Activated effector memory CD4-positive, alpha-beta T cell treated with anti-CD3 and anti-CD28 coated beads, Interleukin-2, amount 50 U/mL, for 16 hours (primary cell): ENCODE results near the gene MYO18B.

ENCODE experiments used
- DNase-seq: peaks from one replicate; pipeline ENCODE4 v3.0.0-alpha.2; 2020

Gene MYO18B

DNA sequence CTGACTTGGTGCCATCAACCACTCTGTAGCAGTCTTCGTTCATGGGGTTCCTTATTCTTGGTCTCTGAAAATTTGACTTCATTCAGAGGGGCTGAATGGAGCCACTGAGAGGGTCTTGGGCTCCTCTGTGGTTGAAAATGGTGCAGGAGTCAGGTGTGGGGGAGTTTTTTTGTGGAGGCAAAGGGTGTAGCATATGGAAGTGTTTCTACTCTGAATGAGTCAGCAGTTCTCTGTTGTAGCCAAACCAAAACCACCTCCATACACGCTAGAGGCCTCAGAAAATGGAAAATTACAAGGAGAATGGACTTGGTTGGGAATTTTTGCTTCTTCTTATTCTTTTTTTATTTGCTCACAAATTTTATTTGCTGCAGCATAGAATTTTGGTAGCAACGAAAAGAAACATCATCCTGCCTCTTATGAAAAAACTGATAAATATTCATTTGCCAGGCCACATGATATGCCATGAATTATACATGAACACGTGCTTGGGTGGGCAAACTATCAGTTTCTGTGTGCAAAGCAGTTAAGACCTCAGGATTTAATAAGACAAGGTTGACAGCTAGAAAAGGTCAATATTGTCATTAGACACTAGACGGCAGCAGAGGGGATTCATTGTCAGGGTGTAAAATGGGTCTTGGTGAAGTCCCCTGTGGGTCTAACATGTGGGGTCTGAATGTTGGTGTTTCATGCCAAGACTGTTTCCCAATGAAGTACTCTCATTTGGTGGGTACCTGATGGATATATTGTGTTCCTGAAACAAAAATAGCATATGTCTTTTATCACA lies 111.7 kb downstream of the MYO18B start:
- DNase-seq, result no peak

DNA sequence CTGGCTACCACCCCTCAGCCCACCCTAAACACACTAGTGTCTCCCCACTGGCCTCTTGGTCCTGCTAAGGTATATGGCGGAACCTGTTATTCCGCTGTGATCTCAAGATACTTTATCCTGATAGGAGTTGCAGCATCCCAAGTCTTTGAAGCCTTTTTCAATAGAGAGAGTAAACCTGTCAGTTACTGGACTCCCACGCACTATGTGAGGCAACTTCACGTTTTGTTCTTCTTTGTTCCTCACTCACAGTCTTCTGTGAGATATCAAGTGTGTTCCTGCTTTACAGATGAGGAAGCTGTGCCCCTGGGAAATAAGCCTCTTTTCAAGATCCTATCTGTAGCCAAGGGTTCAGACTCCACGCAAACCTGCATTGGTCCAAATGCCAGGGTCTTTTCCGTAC lies 127.8 kb downstream of the MYO18B start:
- no peak for DNase-seq

DNA sequence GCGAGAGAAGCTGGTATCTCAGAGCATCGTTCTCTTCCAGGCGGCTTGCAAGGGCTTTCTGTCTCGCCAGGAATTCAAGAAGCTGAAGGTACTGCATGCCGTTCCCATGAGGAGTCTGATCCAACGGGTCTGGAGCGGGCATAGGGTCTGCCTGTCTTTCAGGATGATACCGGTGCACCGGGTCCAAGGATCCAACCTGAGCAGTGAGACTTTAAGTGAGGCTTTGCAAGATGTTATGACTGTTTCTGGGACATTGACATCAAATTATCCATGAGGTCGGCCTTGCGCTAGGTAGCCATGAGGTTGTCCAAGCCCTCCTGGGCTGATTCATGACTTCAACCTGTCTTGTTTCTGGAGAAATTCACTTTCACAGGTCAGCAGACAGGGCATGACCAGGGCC lies 132.3 kb downstream of the MYO18B start:
- DNase-seq, result no peak

DNA sequence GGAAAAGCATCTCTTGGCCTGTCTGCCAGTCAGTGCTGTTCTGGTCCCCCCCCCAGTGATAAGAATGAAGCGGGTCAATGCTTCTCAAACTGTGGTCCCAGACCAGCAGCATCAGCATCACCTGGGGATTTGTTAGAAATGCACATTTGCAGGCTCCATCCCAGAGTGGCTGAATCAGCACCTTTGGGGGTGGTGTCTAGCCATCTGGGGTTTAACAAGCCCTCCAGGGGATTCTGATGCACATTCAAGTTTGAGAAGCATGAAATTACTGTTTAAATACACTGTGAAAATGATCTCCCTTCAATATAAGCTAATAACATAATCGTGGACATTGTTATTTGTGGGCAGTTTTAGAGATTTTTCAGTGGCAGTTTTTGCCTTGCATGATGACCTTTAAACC lies 133.5 kb downstream of the MYO18B start:
- no peak for DNase-seq

DNA sequence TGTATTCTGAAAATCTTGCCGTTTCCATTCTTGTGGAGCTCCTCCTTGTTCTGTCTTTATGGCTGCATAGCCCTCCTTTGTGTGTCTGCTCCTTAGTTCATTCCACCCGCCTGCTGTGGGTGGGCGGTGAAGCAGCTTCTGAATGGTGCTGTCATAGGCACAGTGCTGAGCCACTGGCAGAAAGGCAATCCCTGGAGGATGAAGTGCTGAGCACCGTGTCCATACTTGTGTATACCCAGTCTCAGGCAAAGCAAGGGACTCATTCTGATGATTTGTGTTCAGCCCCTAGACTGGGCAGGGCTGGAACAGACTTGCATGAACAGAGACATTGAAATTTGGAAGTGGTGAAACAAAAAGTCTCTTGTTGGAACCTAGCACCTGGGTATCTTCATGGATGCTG lies 134.9 kb downstream of the MYO18B start:
- DNase-seq, result no peak

DNA sequence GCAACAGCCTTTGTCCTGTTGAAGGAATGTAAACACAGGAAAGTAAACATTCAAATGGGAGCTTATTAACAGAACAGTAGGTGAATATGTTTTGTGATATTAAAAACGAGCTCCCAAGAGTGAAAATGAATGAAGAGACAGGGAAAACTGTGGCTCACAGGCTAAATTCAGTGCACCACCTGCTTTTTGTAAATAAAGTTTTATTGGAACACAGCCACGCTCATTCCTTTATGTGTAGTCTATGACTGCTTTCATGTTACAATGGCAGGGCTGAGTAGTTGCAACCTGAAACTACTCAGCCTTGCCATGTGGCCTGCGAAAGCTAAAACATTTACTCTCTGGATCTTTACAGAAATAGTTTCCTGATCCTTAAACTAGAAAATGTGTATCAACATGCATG lies 136.9 kb downstream of the MYO18B start:
- DNase-seq, result no peak

DNA sequence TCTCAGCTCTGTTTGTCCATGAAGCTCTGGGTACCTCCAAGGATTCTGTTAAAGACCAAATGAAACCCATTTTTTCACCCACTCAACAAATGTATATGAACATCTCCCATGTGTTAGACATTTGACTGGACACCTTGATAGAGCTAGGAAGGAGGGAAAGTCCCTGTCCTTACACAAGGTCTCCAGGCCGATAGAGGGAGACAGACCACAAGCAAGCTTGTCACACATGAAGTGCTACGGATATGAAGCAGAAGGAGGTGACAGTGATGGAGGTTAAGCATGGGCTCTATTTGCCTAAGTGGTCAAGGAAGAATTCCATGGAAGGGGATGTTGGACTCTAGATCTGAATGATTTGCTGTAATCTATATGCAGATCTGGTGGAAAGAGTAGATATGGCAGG lies 138.5 kb downstream of the MYO18B start:
- DNase-seq, result no peak

DNA sequence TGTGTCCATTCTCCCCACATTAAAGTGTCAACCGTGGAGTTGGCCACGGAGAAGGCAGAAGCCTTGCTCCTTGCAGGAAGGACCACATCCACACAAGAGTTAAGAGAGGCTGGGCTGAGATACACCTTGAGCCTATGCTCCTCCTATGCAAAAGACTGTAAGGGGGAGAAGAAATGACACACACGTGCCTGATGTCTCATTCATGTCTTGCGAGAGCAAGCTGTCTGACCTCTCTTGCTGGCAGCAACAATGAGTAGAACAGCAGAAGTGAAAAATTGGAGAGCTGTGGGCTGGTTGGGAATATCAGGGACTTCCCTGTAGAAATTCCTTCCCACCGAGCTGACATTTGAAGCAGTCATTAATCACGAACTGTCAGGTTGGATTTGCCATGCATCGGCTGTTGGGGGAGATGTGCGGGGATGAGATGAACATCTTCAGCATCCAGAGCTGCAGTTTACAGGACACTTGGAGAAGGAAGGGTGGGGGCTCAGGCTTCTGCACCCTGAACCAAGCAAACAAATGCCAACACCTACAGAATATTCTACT lies 139.3 kb downstream of the MYO18B start:
- DNase-seq, result no peak

DNA sequence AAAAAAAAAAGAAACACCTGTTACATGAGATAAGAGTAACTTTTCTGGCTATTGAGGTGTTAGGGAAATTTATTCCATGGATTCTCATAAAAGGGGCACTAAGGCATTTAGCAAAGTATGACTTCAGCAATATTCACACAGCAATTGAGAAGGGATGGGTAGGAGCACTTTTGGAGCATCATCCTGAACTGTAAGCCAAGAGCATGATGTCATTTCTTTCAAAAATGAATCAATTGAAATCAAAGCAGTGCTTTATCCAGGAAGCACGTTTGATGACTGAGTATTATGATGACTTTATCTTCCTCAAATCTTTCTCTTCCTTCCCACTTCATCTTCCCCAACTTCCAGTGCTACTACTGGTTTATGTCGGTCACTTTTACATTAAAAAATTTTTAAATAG lies 140.4 kb downstream of the MYO18B start:
- no peak for DNase-seq

DNA sequence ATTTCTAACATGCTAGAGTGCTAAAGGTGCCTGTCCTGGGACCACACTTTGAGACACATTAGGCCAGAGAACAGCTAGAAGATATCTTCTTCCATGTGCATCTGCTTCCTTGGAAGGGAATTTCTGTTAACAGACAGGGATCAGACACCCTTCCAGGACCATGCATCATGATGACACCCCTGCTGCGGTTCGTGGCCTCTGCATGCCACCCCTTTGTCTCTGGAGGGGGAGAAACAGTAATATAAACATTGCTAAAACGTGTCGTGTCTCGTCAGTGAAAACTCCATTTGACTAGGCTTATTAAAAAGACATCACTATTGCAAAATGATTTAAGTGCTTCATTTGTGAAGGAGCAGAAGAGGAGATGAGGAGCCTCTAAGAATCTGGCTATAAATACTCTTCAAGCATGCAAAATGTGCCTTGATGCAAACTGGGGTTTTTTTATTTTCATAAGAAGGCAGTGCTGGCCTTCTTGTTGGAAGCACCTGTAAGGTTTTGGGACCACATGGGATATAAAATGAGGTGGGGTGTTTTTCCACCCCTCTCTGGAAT lies 141.6 kb downstream of the MYO18B start:
- no peak for DNase-seq

DNA sequence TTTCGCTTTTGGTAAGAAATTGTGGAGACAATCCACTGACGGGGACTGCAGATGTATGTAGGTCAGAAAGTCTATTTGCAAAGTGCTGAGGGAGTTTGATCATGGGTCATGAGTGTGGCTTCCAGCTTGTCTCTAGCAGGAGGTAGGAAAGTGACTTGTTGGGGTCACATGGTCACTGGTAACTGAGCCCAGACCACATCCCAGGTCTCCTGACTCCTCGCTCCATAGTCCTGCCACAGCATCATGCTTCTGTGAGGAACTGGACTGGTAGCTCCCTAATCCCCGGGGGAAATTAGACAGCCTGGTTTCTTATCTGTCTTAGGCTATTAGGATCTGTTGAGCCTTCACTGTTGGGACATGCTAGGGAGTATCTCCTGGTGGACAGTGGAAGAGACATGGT lies 142.1 kb downstream of the MYO18B start:
- no peak for DNase-seq

DNA sequence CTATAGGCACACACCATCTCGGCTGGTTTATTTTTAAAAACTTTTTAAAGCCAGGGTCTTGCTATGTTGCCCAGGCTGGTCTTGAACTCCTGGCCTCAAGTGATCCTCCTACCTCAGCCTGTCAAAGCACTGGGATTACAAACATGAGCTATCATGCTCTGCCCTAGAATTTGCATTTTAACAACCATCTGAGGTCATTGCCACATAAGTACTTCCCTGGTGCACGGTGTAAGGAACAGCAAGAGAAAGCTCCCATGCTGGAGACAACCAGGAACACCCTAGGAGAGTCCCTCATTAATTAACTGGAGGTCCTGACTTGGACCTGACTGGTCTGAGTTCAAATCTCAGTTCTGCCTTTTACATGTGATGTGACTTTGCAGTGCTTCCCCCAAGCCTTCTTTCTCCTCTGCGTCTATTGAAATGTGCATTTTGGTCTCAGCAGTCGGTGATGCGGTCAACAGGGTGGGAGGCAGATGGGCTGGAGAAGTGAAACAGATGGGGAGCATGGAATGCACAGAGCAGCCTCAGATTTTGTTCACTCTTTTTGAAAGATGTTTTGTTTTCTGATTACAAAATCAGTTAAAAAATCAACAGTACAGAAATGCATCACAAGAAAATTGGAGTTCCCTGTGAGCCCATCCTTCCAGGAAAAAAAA lies 146.5 kb downstream of the MYO18B start:
- no peak for DNase-seq

DNA sequence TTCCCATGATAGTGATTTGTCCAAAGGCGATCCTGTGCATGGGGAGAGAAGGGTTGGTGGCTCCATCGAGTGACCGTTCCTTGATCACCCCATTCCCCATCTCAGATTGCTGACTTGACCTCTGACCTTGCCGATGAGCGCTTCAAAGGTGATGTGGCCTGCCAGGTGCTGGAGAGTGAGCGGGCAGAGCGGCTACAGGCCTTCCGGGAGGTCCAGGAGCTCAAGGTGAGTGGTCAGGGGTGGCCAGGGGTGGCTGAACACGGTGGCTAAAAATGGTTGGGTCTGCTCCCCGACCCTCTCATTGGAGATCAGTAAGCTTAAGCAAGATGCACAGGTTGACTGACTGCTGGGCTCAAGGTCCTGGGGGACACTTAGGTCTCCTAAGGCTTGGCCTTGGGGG lies 148.7 kb downstream of the MYO18B start:
- DNase-seq, result no peak

DNA sequence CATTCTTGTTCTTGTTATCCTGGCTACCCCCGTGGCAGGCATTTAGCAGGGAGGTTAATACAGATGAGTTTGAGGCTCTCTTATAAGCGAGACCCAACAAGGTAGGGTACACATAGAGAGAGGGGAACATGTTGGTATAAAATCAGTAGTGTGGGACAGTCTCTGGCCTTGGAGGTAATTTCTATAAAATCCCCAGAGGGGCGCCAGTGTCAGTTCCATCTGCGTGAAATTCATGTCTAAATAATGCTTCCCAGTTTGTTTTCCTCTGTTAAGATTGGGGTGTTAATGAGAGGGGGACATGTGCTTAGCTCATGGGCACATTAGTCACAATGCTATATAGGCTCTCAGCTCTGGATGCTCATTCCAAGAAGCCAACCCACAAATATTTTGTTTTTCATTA lies 150.7 kb downstream of the MYO18B start:
- DNase-seq, result no peak

DNA sequence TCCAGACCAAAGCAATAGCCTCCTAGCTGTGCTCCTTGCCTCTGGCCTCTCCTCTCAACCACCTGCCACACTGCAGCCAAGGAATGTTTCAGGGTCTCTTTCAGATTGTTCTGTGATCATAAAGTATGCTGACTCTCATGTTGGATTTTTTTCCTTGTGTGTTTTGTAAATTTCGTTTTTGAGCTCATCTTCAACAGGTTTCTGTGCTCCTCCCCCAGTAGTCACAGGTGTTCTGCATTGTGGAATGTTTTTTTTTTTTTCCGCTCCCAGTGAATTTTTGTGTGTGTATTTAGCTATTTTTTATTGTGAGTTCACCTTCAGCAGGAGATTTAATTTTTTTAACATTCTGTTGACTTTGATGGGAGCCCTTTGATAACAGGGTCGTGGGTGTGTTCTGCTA lies 153.7 kb downstream of the MYO18B start:
- no peak for DNase-seq

DNA sequence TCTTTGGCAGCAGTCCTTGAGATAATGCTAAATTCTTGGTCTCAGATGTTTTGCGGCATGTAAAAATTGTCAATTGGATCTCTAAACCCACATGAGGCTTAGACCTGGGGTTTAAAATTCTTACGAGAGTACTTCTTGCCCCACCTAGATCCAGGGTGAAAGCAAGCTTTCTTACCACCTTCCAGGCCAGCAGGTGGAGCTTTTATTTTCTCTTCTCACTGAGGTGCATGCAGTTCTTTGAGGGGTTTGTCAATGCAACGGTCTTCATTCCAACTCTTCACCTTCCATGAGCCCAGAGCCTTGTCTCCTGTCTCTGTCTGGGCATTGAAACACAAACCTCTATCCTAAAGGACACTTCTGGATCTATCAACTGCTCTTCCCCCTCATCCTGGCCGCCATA lies 154.1 kb downstream of the MYO18B start:
- DNase-seq, result no peak

DNA sequence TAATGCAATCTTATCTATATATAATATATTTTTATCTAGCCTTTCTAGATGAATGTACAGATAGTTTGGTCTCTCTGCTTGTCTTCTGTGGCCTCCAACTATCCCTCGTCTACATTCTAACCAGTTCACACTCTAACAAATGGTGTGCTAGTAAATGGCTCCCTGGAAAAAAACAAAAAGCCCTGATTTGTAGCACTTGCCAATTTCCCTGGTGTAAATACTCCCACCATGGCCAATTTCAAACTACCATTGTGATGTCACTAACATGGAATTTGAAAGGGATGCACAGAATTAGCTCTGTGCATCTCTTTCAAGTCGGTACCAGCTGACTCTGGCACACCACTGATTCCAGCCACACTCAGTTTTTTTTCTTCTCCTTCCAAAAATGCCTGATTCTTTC lies 154.6 kb downstream of the MYO18B start:
- DNase-seq, result no peak

DNA sequence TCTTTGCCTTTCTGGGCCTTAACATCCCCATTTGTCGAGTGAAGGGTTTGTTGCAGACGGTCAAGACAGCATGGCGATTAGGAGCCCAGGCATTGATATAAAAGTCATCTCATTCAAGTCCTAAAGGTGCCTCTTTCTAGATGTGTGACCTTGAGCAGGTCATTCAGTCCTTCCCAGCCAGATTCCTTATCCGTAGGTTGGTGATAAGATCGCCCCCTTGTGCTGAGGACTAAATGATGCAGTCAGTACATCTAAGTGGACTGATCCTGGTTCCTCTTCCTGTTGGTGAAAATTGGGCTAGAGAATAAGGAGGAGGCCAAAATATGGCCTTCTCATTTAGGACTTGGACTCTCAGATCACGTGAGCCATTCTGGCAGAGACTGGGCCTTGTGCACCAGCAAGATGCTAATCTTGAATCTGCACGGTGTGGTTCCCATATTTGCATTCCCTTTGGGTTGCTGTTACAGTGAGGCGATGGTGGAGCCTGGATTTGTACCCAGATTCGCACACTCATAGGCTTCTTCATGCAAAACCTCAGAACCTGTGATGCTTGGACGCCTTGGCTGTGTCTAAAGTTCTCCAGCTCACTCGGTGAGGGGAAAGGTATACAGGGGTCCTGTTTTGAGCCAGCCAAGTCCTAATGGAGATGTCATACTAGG lies 156.8 kb downstream of the MYO18B start:
- DNase-seq, result no peak

DNA sequence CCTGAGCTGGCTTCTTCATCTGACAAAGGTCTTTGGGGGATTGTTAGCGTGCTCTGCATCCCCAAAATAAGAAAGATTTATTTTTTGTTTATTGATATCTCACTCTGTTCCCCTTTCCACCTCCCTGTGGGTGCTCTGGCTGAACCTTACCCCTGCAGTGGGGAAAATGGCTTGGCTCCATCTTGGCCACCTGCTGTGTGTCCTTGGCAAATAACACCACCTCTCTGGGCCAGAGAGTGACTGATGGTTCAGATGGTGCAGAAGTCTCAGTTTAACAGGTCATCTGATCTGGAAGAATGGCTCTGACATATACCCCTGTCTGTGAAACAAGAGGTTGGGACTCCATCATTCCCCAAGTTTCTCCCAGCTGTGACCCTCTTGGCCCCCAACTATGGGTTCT lies 157.6 kb downstream of the MYO18B start:
- DNase-seq, result no peak

DNA sequence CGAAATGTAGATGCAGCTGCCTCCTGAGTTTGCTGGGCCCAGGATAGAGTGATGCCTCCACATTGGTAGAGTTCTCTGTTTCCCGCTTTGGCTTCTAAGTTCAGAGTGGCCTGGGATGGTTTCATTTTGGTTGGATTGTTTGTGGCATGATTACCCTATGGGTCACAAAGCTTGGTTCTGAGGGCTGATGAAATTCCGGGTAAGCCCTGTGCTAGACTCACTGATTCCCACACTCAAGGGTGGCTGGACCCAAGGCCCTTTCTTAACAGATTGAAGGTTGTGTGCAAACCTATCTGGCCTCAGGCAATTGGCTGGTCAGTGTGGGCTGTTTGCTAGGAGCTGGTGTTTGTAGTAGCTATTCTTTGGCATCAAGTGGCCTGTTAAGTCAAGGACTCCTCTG lies 158.4 kb downstream of the MYO18B start:
- DNase-seq, result no peak

DNA sequence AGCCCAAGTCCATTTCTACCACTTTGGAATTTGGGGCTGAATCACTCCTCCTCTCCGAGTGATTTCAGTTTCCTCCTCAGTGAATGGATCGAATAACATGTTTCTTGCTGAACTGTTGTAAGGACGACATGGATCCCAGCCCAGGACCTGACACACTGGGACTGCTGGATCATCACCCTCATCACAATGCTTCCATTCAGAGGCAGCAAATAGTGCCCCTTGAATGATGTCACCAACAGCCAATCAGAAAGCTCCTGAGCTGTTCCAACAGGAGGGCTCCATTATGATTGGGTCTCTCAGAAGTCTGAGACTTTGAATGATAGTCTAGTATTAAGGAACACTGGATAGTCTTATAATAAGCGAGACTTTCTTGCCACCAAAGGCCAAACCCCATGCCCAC lies 158.9 kb downstream of the MYO18B start:
- no peak for DNase-seq

DNA sequence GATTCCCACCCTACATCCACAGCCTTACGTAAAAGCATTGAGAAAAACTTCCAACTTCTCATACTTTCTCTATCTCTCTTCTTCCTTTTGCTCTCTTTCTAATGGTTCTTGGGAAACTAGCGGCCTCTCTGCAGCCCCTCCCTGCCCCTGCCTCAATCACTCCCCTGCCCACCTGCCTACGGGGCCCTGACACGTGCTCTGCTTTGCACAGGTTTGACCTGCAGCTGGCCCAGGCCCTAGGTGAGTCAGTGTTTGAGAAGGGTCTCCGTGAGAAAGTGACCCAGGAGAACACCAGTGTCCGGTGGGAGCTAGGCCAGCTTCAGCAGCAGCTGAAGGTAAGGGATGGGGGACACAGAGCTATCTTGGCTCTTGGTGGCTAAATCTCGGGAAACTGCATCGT lies 160.4 kb downstream of the MYO18B start:
- DNase-seq, result no peak

DNA sequence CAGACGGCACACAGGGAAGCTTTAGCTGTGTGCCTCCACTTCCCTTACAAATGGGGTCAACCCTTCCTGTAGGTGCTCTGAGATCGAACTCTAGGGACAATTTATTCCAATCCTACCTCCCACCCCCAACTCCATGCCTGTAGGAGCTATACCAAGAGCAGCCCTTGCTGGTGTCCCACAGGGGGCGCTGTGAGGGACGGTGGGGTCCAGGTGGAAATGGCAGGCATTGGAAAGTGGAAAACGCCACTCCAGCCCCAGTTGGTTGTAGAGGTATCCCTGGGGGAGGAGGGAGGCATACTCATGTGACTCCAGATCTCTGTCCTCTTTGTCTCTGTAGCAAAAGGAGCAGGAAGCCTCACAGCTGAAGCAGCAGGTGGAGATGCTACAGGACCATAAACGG lies 161.3 kb downstream of the MYO18B start:
- no peak for DNase-seq

DNA sequence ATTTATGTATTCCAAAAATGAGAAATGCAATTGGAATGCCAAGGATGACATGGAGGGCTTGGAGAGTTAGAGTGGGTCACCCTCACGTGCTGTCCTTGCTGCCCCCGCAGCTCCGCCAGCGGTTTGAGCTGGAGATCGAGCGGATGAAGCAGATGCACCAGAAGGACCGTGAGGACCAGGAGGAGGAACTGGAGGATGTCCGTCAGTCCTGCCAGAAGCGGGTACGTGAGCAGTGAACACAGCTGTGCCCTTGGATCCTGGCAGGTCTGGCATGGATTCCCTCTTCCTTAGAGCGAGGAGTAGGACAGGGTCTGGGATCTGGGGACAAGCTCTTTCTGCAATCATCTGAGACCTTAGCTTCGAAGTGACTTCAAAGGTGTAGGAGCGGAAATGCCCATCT lies 166.2 kb downstream of the MYO18B start:
- DNase-seq, result no peak
